Activated T-helper 2 cell treated with anti-CD3 and anti-CD28 coated beads, Interferon-gamma antibody, Interleukin-2, Interleukin-4, amounts not matched to agents 10 μg/mL and 5 μg/mL and 100 μg/mL, durations not matched to agents 14 hours and 24 hours and 36 hours (primary cell): ENCODE results near the gene ZNF423. TPM values are rescaled to one million over a fixed set of nuclear protein-coding genes. Genes with fewer than 3 reads are reported as not detected.

Experiments used
- DNase-seq: peaks from one replicate; pipeline ENCODE4 v3.0.0; 2021; ENCODE audit warnings: low spot score
- H3K27ac Mint-ChIP-seq: one replicate; pipeline ENCODE4 v1.8.0; 2021; ENCODE audit warnings: mixed read lengths
- H3K27me3 Mint-ChIP-seq: one replicate; pipeline ENCODE4 v1.8.0; 2021; ENCODE audit warnings: low read depth, mixed read lengths
- H3K36me3 Mint-ChIP-seq: one replicate; pipeline ENCODE4 v1.8.0; 2021; ENCODE audit warnings: low read depth, mixed read lengths
- H3K4me1 Mint-ChIP-seq: one replicate; pipeline ENCODE4 v1.8.0; 2021; ENCODE audit warnings: low read depth, mixed read lengths
- H3K4me3 Mint-ChIP-seq: one replicate; pipeline ENCODE4 v1.8.0; 2021; ENCODE audit warnings: low read depth, mild to moderate bottlenecking, moderate library complexity, mixed read lengths
- H3K9me3 Mint-ChIP-seq: one replicate; pipeline ENCODE4 v1.8.0; 2021; ENCODE audit warnings: mixed read lengths
- intact Hi-C: fragments of 100-400 bp; cut with micrococcal nuclease; formaldehyde crosslinking; loops from one replicate; pipeline ENCODE4 v1.15.1; 2023
- total RNA-seq: library from RNA; stranded (reverse); gene quantifications from 2 replicates; pipeline ENCODE4 v1.2.3, GENCODE V29; 2022

Gene ZNF423
- total RNA-seq, 1 donor from 2014 or later, result not detected

DNA sequence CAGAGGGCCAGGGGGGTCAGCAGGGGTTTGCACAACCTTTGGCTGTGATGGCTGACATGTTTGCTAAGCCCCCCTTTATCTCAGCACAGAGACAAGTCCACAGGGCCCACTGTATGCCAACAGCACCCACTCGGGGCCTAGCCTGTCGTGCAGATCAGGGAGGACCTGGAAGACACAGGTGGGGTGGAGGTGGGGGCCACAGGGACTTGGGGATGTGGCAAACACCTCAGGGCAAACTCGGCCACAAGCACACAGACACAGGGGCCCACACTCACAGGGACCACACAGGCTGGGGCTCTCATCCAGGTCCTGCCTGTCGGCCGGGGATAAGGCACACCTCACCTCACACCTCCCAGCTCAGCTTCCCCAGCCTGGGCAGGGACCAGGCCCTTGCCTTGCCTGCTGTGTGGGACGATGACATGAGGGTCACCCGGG lies 394.4 kb downstream of the ZNF423 start:
- H3K27ac Mint-ChIP-seq, result no peak overlapping the region
- no peaks in the 10 kb centered on the region for H3K9me3 Mint-ChIP-seq
- no peak overlapping the region for H3K4me3 Mint-ChIP-seq
- DNase-seq, result no peak
- H3K4me1 Mint-ChIP-seq, result peaks cover 25% of the 10 kb centered on the region
- no peaks in the 10 kb centered on the region for H3K36me3 Mint-ChIP-seq
- intact Hi-C loops, result no loop called here
- peaks cover 5% of the 10 kb centered on the region for H3K27me3 Mint-ChIP-seq

DNA sequence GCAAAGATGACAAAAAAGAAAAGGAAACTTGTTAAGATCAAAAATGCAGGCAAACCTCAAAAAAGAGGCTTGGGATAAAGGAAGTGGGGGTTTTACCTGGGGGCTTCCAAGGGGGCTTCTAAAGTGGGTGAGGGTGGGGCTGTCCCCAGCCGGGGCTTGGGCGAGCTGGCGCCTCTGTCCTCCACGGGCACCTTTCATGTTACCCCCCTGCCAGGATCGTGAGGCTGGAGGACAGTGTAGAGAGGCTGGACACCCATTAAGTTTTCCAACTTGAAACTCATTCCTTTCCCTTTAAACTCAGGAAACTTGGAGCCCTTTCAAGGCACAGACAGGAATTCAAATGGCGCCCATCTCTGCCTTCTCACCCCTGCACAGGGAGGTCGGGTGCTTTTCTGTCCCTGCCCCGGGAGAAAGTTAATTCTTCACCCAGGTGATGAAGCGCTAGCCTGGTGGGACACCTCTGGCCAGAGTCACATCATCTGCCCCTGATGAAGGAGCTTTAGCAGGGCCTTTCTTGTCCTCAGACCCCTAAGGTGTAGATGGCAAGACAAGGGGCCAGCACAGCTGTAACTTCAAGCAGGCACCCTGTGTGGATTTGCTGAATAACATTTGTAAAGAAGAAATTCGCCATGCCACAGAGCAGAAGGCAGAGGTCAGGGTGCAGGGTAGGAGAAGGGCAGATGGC lies 395.0 kb downstream of the ZNF423 start:
- Mint-ChIP-seq H3K4me3 (no peak overlapping the region), H3K27ac (no peak overlapping the region), H3K9me3 (no peaks in the 10 kb centered on the region), H3K4me1 (peaks cover 25% of the 10 kb centered on the region), H3K36me3 (no peaks in the 10 kb centered on the region), H3K27me3 (peaks cover 3% of the 10 kb centered on the region)
- peak; percentile 5 for DNase-seq
- intact Hi-C loops, result no loop called here

DNA sequence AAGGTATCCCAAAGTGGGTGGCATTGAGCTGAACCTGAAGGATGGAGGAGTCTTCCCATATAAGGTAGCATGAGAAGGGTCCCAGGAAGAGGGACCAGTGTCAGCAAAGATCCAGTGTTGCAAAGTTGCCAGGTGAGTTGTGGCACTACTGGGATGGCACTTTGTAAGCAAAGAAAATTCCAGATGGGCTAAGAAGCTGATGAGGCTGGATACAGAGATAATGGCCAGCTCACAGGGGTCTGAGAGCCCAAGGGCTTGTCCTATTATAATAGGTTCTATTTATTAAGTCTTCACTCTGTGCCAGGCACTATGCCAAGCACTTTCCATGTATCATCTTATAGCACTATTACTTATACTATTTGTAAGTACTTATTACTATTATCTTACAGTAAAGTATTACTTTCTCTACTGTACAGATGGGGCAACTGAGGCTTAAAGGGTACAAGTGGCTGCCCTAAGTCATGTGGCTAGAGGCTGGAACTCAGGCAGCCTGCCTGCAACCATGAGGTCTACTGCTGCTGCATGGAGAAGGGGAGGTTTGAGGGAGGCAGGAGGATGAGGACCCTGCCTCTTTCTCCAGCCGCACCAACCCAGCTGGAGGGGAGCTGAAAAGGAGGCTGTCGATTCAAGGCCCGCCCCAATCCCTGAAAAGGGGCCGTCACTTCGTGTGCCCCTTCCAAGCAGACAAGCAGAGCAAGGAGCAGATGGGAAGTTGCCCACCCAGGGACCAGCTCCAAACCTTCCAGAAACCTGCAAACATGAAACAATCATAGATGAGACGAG lies 395.8 kb downstream of the ZNF423 start:
- intact Hi-C loops, result no loop called here
- Mint-ChIP-seq H3K4me3 (no peak overlapping the region), H3K27ac (no peak overlapping the region), H3K36me3 (no peaks in the 10 kb centered on the region), H3K9me3 (no peaks in the 10 kb centered on the region), H3K4me1 (peaks cover 25% of the 10 kb centered on the region), H3K27me3 (peaks cover 3% of the 10 kb centered on the region)
- DNase-seq, result no peak

DNA sequence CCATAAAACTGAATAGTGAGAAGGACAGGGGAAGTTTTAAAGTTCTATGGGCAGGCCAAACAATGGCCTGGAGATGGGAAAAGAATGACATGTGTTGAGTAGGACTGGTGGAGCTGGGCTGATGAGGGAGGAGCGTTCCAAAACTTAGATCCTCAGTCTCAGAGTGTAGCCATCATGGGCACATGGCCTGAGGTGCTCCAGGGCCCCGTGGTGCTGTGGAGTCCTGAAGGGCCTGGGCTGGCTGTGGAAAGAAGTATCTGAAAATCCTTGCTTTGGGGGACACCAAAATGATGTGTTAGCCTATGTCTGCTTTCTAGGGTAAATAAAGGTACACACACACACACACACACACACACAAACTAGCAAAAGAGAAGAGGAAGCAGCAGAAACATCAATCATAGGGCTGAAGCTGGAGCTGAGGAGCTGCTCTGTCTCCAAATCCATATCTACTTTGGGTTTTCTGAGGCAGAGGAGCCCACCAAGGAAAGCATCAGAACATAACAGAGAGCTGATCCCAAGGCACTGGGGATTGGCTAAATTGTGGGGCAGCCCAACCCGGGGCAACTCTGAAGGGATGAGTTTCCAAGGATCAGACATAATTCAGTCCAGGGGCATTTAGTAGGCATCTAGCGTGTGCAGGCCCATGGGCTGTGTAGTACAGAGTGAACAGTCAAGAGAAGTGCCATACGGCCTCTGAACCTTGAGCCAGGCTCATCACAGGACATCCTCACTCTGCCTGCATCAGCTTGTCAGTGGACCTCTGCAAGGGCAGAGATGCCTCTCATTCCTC lies 397.1 kb downstream of the ZNF423 start:
- H3K4me1 Mint-ChIP-seq, result peaks cover 16% of the 10 kb centered on the region
- no peak for DNase-seq
- H3K9me3 Mint-ChIP-seq, result no peaks in the 10 kb centered on the region
- no peak overlapping the region for H3K27ac Mint-ChIP-seq
- H3K36me3 Mint-ChIP-seq, result no peaks in the 10 kb centered on the region
- intact Hi-C loops, result no loop called here
- H3K27me3 Mint-ChIP-seq, result no peaks in the 10 kb centered on the region
- H3K4me3 Mint-ChIP-seq, result no peak overlapping the region

DNA sequence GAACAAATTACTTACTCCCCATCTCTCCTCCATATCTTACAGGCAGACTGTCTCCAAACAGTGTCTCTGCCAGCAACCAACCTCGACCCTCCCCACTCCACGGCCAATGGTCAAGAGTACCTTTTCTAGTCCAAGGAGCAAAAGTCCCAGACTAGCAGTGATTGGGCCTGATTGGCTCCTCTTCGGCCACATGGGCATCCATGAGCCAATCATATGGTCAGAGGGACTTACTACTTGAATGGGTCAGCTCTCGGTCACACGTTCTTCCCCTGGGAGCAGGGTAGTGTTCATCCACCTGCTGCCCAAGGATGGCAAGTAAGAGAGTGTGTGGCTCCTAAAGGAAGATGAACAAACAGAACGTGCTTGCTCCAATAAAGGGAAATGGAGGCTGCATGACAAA lies 397.7 kb downstream of the ZNF423 start:
- H3K27ac Mint-ChIP-seq, result no peak overlapping the region
- DNase-seq, result peak; percentile 3
- intact Hi-C loops, result no loop called here
- H3K4me1 Mint-ChIP-seq, result peaks cover 10% of the 10 kb centered on the region
- no peaks in the 10 kb centered on the region for H3K27me3 Mint-ChIP-seq
- no peaks in the 10 kb centered on the region for H3K36me3 Mint-ChIP-seq
- no peaks in the 10 kb centered on the region for H3K9me3 Mint-ChIP-seq
- H3K4me3 Mint-ChIP-seq, result no peak overlapping the region

DNA sequence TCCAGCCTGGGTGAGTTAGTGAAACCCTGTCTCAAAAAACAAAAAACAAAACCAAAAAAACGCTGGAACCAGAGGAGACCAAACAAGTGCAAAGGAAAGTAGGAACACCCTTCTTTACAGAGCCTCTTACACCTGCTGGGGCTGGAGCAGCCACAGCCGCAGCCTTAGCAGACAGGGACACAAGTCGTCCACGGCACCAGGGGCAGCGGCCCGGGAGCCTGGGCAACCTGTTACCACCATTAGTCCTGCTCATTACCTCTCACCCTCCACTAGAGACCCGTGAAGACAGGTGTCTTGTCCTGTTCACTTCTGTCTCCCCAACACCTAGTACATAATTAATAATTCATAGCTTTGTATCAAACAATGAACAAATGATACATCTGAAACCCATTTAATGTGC lies 398.7 kb downstream of the ZNF423 start:
- DNase-seq, result no peak
- intact Hi-C loops, result no loop called here
- Mint-ChIP-seq H3K4me1 (peaks cover under 1% of the 10 kb centered on the region), H3K27me3 (no peaks in the 10 kb centered on the region), H3K9me3 (no peaks in the 10 kb centered on the region), H3K4me3 (no peak overlapping the region), H3K27ac (no peak overlapping the region), H3K36me3 (no peaks in the 10 kb centered on the region)

DNA sequence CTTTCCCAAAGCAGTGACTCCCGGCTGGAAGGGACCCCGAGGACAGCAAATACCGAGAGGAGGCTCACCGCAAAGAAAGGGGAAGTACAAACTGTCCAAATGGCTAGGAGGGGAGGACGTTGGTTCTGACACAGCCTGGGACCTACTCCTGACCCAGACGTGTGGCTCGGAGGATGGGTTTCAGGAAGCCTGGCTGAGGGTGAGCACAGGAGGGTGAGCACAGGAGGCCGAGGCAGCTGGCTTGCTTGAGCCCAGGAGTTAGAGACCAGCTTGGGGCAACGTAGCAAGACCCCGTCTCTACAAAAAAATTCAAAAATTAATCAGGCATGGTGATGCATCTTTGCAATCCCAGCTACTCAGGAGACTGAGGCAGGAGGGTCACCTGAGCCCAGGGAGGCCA lies 399.1 kb downstream of the ZNF423 start:
- Mint-ChIP-seq H3K27me3 (no peaks in the 10 kb centered on the region), H3K4me3 (no peak overlapping the region), H3K4me1 (no peaks in the 10 kb centered on the region), H3K27ac (no peak overlapping the region), H3K9me3 (no peaks in the 10 kb centered on the region), H3K36me3 (no peaks in the 10 kb centered on the region)
- no peak for DNase-seq
- intact Hi-C loops, result no loop called here

DNA sequence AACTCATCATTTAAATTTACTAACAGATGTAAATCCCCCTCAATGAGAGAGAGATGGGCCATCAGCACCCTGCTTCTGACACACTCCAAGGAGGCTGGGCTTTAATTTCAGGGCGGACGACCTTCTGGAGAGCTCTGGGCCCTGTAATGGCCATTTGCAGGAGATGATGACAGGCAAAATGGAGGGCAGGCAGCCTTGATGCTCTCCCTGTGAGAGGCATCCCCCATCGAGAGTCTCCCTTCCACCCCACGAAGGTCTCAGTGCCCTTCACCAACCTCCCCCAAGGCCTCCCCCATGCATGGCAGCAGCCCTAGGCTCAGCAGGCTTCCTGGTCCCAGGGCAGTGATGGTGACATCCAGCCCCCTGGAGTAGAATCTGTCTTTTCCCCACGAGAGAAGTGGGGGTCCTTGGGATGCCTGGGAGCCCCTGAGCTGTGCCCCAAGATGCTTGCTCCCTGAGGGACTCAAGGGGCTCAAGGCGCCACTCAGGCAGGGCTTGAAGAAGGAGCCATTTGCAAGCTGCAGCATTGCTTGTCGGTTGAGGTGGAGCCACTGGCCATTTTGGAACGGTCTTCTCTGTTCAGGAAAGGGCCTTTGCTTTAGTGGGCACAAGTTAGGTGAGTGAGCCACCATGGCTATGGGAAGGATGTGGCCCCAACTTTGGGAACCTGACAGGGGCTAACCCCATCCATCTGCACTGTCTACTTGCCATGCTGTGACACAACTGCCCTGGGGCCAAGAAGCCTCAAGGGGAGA lies 399.7 kb downstream of the ZNF423 start:
- Mint-ChIP-seq H3K4me3 (no peak overlapping the region), H3K4me1 (no peaks in the 10 kb centered on the region), H3K27me3 (peaks cover 5% of the 10 kb centered on the region), H3K27ac (no peak overlapping the region), H3K36me3 (no peaks in the 10 kb centered on the region), H3K9me3 (no peaks in the 10 kb centered on the region)
- DNase-seq, result no peak
- intact Hi-C loops, result no loop called here

DNA sequence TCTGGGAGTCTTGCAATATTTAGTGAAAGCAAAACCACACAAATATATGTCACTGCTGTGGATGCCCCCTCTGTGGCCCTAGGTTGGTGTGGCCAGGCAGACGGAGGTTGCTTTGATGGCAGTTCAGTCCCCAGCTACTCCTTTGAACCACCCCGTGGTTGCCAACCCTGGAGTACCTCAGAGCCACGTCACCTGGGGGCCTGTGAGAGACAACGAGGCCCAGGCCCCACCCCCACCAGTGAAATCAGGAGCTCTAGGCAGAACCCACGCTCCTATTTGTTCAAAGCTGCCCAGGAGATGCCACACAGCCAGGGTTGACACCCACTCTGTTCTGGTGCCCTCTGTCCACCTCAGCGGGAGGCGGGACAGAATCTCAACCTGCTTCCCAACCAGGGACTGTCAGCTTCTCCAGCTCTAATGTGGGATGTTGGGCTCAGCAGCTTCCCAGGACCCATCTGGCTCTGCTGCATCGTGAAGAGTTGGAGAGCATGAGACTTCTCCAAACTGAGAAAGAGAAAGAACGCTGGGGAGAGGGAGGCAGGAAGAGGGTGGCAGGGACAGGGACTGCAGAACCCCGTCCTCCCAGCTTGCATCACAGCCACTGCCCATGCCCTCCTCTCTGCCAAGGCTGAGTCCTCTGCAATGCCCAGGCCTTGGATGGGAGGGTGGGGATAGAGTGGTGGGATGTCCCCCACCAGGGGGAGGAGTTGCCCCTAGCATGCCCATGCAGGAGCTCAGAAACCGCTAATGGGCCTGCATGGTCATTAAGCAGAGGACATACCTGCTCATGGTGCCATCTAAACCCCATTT lies 400.5 kb downstream of the ZNF423 start:
- Mint-ChIP-seq H3K27ac (no peak overlapping the region), H3K36me3 (no peaks in the 10 kb centered on the region), H3K4me1 (no peaks in the 10 kb centered on the region), H3K27me3 (peaks cover 8% of the 10 kb centered on the region), H3K4me3 (no peak overlapping the region), H3K9me3 (no peaks in the 10 kb centered on the region)
- intact Hi-C loops, result no loop called here
- DNase-seq, result no peak

DNA sequence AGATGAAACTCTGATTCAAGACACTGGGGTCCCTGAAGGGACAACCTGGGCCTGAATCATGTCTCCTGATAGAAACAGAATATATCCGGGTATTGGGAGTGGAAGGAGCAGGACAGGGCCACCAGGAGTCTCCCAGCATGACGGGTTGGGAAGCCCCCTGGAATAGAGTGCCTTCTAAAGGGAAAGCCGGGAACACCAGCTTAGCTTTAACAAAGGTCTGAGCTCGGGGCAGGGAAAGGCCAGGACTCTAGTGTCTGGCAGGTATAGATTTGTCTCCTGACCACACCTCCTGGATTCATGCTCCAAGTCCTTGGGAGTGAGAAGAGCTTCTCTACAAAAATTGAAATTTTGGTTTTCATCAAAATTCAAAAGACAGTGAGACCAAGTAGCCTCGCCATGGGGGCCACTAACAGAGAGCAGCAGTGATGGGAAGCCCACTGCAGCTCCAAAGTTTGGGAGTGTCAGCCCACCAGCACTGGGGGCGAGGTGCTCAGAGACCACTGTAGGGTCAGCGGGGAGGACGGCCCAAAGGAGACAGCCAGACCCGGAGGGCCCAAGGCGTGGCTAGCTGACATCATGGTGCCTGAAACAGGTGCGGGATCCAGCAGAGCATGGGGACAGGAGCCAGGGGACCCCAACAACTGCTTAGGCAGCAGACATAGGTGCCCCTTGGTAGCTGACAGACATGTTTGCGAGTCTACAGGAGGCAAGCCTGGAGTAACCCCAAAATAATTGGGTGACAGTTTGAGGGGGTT lies 401.3 kb downstream of the ZNF423 start:
- Mint-ChIP-seq H3K36me3 (no peaks in the 10 kb centered on the region), H3K9me3 (no peaks in the 10 kb centered on the region), H3K27me3 (peaks cover 9% of the 10 kb centered on the region), H3K27ac (no peak overlapping the region), H3K4me1 (no peaks in the 10 kb centered on the region), H3K4me3 (no peak overlapping the region)
- intact Hi-C loops, result no loop called here
- no peak for DNase-seq

DNA sequence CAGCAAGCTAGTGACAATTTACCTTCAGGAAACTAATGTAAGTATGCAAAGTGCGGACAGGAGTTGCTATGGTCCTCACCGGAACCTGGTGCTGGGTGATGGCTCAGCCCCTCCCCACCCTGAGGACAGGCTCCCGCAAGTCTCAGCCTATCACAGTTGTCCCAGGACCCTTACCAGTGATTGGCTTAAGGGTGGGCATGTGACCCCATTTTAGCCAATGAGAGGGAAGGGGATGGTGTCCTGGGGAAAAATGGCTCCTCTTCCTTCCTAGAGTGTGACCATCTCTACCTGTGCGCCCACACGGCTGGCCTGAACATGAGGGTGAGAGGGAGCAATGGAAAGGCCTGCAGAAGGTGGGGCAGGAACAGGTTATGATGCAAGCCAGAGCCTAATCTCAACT lies 401.9 kb downstream of the ZNF423 start:
- H3K4me1 Mint-ChIP-seq, result no peaks in the 10 kb centered on the region
- peaks cover 9% of the 10 kb centered on the region for H3K27me3 Mint-ChIP-seq
- H3K36me3 Mint-ChIP-seq, result no peaks in the 10 kb centered on the region
- H3K27ac Mint-ChIP-seq, result no peak overlapping the region
- intact Hi-C loops, result no loop called here
- no peak for DNase-seq
- no peak overlapping the region for H3K4me3 Mint-ChIP-seq
- no peaks in the 10 kb centered on the region for H3K9me3 Mint-ChIP-seq
